ENCODE data around the gene TPH1. TPM values are rescaled to one million over a fixed set of nuclear protein-coding genes. Genes with fewer than 3 reads are reported as not detected.

TPH1 gene
- total RNA-seq, 1 experiment from 2014 or later = 0.05 TPM

GRCh38 chr11:18093959-18094358, 47.9 kb upstream of the TPH1 start:
- Histone ChIP-seq H3K27me3 (ENCODE audit: control insufficient read depth, insufficient read depth, low read length) (no peaks in the 10 kb centered on the region), H3K9me3 (ENCODE audit: control insufficient read depth, insufficient read depth, low read depth, low read length) (no peaks in the 10 kb centered on the region), H3K36me3 (ENCODE audit: control insufficient read depth, insufficient read depth, low read length) (peaks cover 10% of the 10 kb centered on the region), H3K27ac (ENCODE audit: low read length) (no peak overlapping the region), H3K4me1 (ENCODE audit: control insufficient read depth, insufficient read depth, low read length) (no peaks in the 10 kb centered on the region), H3K4me3 (ENCODE audit: low read depth in 2 of 2, low read length in 2 of 2) (no peak overlapping the region)
- TF ChIP-seq SIN3A (IDR thresholded peaks at IDR 0.05; ENCODE audit: borderline replicate concordance, insufficient read depth, low read depth, low read length) (no peak), POLR2AphosphoS5 (IDR thresholded peaks at IDR 0.05; ENCODE audit: low read depth, low read length) (no peak)
- in situ Hi-C loops (cut with HindIII; ENCODE audit: low pct_unique_long_range_greater_than_20kb, low sequenced_read_pairs) = no loop called here
- DNase-seq (ENCODE audit: low read depth, low spot score) (no peak), ATAC-seq (no peak)
- intact Hi-C loops (cut with micrococcal nuclease; ENCODE audit: unreplicated experiment) = no loop called here
- no TSS peak for BruUV-seq (replicated peaks)
- CTCF ChIA-PET = no interaction called here
- POLR2A ChIA-PET = no interaction called here

DNA sequence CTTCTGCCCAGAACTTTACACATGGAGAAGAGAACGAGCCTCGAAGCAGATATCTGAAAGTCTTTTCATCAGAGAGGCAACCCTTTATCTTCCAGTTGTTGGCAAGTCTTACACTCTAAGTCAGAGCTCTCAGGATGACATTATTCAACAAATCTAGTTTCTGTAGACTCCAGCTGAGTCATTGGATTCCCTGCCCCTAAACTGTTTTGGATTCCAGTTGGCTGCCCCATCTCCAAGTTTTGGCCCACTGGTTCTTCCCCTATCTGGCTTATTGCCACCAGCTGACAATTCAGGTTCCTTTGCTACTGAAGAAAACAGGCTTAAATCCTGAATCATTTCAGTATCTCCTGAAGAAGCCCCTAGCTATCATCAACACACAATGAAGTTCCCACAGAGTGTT, 45.7 kb upstream of the TPH1 start:
- no peaks in the 10 kb centered on the region for H3K9me3 ChIP-seq (ENCODE audit: control insufficient read depth, insufficient read depth, low read depth, low read length)
- no peaks in the 10 kb centered on the region for H3K27me3 ChIP-seq (ENCODE audit: control insufficient read depth, insufficient read depth, low read length)
- TF ChIP-seq, protein P1, sequence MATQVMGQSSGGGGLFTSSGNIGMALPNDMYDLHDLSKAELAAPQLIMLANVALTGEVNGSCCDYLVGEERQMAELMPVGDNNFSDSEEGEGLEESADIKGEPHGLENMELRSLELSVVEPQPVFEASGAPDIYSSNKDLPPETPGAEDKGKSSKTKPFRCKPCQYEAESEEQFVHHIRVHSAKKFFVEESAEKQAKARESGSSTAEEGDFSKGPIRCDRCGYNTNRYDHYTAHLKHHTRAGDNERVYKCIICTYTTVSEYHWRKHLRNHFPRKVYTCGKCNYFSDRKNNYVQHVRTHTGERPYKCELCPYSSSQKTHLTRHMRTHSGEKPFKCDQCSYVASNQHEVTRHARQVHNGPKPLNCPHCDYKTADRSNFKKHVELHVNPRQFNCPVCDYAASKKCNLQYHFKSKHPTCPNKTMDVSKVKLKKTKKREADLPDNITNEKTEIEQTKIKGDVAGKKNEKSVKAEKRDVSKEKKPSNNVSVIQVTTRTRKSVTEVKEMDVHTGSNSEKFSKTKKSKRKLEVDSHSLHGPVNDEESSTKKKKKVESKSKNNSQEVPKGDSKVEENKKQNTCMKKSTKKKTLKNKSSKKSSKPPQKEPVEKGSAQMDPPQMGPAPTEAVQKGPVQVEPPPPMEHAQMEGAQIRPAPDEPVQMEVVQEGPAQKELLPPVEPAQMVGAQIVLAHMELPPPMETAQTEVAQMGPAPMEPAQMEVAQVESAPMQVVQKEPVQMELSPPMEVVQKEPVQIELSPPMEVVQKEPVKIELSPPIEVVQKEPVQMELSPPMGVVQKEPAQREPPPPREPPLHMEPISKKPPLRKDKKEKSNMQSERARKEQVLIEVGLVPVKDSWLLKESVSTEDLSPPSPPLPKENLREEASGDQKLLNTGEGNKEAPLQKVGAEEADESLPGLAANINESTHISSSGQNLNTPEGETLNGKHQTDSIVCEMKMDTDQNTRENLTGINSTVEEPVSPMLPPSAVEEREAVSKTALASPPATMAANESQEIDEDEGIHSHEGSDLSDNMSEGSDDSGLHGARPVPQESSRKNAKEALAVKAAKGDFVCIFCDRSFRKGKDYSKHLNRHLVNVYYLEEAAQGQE (IDR thresholded peaks at IDR 0.05; ENCODE audit: insufficient read depth in 1 of 2, low read depth in 2 of 2, low read length in 1 of 2) = no peak
- TF ChIP-seq SIN3A (IDR thresholded peaks at IDR 0.05; ENCODE audit: borderline replicate concordance, insufficient read depth, low read depth, low read length) (no peak), TCF7L2 (IDR thresholded peaks at IDR 0.05; ENCODE audit: low read depth, low read length) (no peak), POLR2AphosphoS5 (IDR thresholded peaks at IDR 0.05; ENCODE audit: low read depth, low read length) (no peak)
- TF ChIP-seq, protein P2, sequence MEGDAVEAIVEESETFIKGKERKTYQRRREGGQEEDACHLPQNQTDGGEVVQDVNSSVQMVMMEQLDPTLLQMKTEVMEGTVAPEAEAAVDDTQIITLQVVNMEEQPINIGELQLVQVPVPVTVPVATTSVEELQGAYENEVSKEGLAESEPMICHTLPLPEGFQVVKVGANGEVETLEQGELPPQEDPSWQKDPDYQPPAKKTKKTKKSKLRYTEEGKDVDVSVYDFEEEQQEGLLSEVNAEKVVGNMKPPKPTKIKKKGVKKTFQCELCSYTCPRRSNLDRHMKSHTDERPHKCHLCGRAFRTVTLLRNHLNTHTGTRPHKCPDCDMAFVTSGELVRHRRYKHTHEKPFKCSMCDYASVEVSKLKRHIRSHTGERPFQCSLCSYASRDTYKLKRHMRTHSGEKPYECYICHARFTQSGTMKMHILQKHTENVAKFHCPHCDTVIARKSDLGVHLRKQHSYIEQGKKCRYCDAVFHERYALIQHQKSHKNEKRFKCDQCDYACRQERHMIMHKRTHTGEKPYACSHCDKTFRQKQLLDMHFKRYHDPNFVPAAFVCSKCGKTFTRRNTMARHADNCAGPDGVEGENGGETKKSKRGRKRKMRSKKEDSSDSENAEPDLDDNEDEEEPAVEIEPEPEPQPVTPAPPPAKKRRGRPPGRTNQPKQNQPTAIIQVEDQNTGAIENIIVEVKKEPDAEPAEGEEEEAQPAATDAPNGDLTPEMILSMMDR (IDR thresholded peaks at IDR 0.05) = no peak
- no peaks in the 10 kb centered on the region for H3K4me1 ChIP-seq (ENCODE audit: control insufficient read depth, insufficient read depth, low read length)
- in situ Hi-C loops (cut with HindIII; ENCODE audit: low pct_unique_long_range_greater_than_20kb, low sequenced_read_pairs) (no loop called here), intact Hi-C loops (cut with micrococcal nuclease; ENCODE audit: unreplicated experiment) (no loop called here)
- DNase-seq (ENCODE audit: low read depth, low spot score) (no peak), ATAC-seq (no peak)
- ChIA-PET POLR2A (no interaction called here), CTCF (no interaction called here)
- H3K36me3 ChIP-seq (ENCODE audit: control insufficient read depth, insufficient read depth, low read length) = peaks cover 16% of the 10 kb centered on the region
- H3K4me3 ChIP-seq (ENCODE audit: low read depth in 2 of 2, low read length in 2 of 2) = no peak overlapping the region
- BruUV-seq (replicated peaks) = no TSS peak
- H3K27ac ChIP-seq (ENCODE audit: low read length) = no peak overlapping the region

GRCh38 chr11:18088966-18089365, 42.9 kb upstream of the TPH1 start:
- no peak for TF ChIP-seq POLR2AphosphoS5 (IDR thresholded peaks at IDR 0.05; ENCODE audit: low read depth, low read length)
- TF ChIP-seq TCF7L2 (IDR thresholded peaks at IDR 0.05; ENCODE audit: low read depth, low read length) = no peak
- TF ChIP-seq, protein P2 (IDR thresholded peaks at IDR 0.05) = no peak
- TF ChIP-seq SIN3A (IDR thresholded peaks at IDR 0.05; ENCODE audit: borderline replicate concordance, insufficient read depth, low read depth, low read length) = no peak
- TF ChIP-seq, protein P1 (IDR thresholded peaks at IDR 0.05; ENCODE audit: insufficient read depth in 1 of 2, low read depth in 2 of 2, low read length in 1 of 2) = no peak
- no peaks in the 10 kb centered on the region for H3K9me3 ChIP-seq (ENCODE audit: control insufficient read depth, insufficient read depth, low read depth, low read length)
- intact Hi-C loops (cut with micrococcal nuclease; ENCODE audit: unreplicated experiment) (no loop called here), in situ Hi-C loops (cut with HindIII; ENCODE audit: low pct_unique_long_range_greater_than_20kb, low sequenced_read_pairs) (no loop called here)
- no peaks in the 10 kb centered on the region for H3K4me1 ChIP-seq (ENCODE audit: control insufficient read depth, insufficient read depth, low read length)
- H3K4me3 ChIP-seq (ENCODE audit: low read depth in 2 of 2, low read length in 2 of 2) = no peak overlapping the region
- no peak for DNase-seq (ENCODE audit: low read depth, low spot score)
- peaks cover 13% of the 10 kb centered on the region for H3K36me3 ChIP-seq (ENCODE audit: control insufficient read depth, insufficient read depth, low read length)
- H3K27ac ChIP-seq (ENCODE audit: low read length) = no peak overlapping the region
- H3K27me3 ChIP-seq (ENCODE audit: control insufficient read depth, insufficient read depth, low read length) = no peaks in the 10 kb centered on the region
- ChIA-PET POLR2A (no interaction called here), CTCF (no interaction called here)
- BruUV-seq (replicated peaks) = no TSS peak
- no peak for ATAC-seq

All from Panc1 (cell line).